HepG2 (cell line): ENCODE results near the gene EFNA2. TPM values are rescaled to one million over a fixed set of nuclear protein-coding genes. Genes with fewer than 3 reads are reported as not detected.

Source experiments
- BCL3 ChIP-seq: sonication (generic); formaldehyde crosslinking; IDR thresholded peaks from 2 replicates; pipeline ENCODE4 v1.5.1; 2020; ENCODE audit warnings: mild to moderate bottlenecking, missing genetic modification reagents, moderate library complexity
- FOXA3 ChIP-seq: IDR thresholded peaks from 2 replicates; pipeline ENCODE4 v1.6.1; 2016; ENCODE audit warnings: missing genetic modification reagents, missing compliant biosample characterization
- JDP2 ChIP-seq: sonication (generic); formaldehyde crosslinking; IDR thresholded peaks from 2 replicates; pipeline ENCODE4 v1.8.1; 2022; ENCODE audit warnings: missing genetic modification reagents, borderline replicate concordance
- KAT7 ChIP-seq: IDR thresholded peaks from 2 replicates; pipeline ENCODE4 v1.6.1; 2018; ENCODE audit warnings: borderline replicate concordance, missing compliant biosample characterization
- PHB2 ChIP-seq: fragments of 450-650 bp; IDR thresholded peaks from 2 replicates; pipeline ENCODE4 v1.6.1; 2018; ENCODE audit not compliant: partially characterized antibody
- RNF2 ChIP-seq: fragments of 450-650 bp; conservative IDR thresholded peaks from 2 replicates; pipeline ENCODE4 v1.6.1; 2016; ENCODE audit warnings: low read depth
- SOX13 ChIP-seq, 3 experiments: fragments of 450-650 bp in 1 of 3; sonication (generic) in 1 of 3; formaldehyde crosslinking in 1 of 3; IDR thresholded peaks in 2 of 3; conservative IDR thresholded peaks in 1 of 3; 2 replicates each; pipeline versions ENCODE4 v1.5.0 to v1.6.1; 2016 to 2020; ENCODE audit warnings: antibody characterized with exemption in 1 of 3, mild to moderate bottlenecking in 1 of 3, missing compliant biosample characterization in 1 of 3, missing genetic modification reagents in 1 of 3, moderate library complexity in 1 of 3
- SUZ12 ChIP-seq: fragments of 150-350 bp; IDR thresholded peaks from 2 replicates; pipeline ENCODE4 v1.6.1; 2014; ENCODE audit warnings: low read depth, low read length
- YY1 ChIP-seq: IDR thresholded peaks from 2 replicates; pipeline ENCODE4 v1.6.1; 2011; ENCODE audit warnings: low read length, low read depth, moderate library complexity, mild to moderate bottlenecking; ENCODE audit not compliant: insufficient read depth, insufficient replicate concordance
- ZNF12 ChIP-seq: sonication (generic); formaldehyde crosslinking; IDR thresholded peaks from 2 replicates; pipeline ENCODE4 v1.5.0; 2020; ENCODE audit warnings: missing genetic modification reagents
- ZNF138 ChIP-seq: sonication (generic); formaldehyde crosslinking; IDR thresholded peaks from 2 replicates; pipeline ENCODE4 v1.5.0; 2020; ENCODE audit warnings: mild to moderate bottlenecking, low read depth, missing genetic modification reagents
- ZNF580 ChIP-seq: IDR thresholded peaks from 2 replicates; pipeline ENCODE4 v1.6.1; 2016; ENCODE audit warnings: low read depth, borderline replicate concordance
- ZSCAN12 ChIP-seq: sonication (generic); formaldehyde crosslinking; IDR thresholded peaks from 2 replicates; pipeline ENCODE4 v1.9.0; 2021; ENCODE audit warnings: mild to moderate bottlenecking, missing genetic modification reagents
- polyA plus RNA-seq, 8 experiments: library from polyadenylated mRNA; depleted of rRNA in 3 of 8; stranded (reverse) in 7 of 8; unstranded in 1 of 8; fragments of >200 nt; fragmentation: Illumina TruSeq in 4 of 8; extraction: Trizol in 4 of 8; gene quantifications; 2 replicates each; pipeline versions ENCODE4 v1.2.1 to v1.2.3, GENCODE V29; 2011 to 2016; ENCODE audit warnings: low read depth in 4 of 8, missing spikeins in 1 of 8, mixed read lengths in 1 of 8; ENCODE audit not compliant: insufficient read depth in 1 of 8
- total RNA-seq, 5 experiments: library from RNA; depleted of rRNA; stranded (reverse); fragments of >200 nt; fragmentation: Illumina TruSeq; extraction: Trizol; gene quantifications; 2 replicates each; pipeline ENCODE4 v1.2.3, GENCODE V29; 2016; ENCODE audit warnings: low read depth in 1 of 5
- TF ChIP-seq, protein P1 (sequence below): sonication (generic); formaldehyde crosslinking; IDR thresholded peaks from 2 replicates; pipeline ENCODE4 v1.4.0; 2020; ENCODE audit warnings: missing genetic modification reagents
- TF ChIP-seq, protein P2 (sequence below): sonication (generic); formaldehyde crosslinking; IDR thresholded peaks from 2 replicates; pipeline ENCODE4 v1.4.0; 2020; ENCODE audit warnings: mild to moderate bottlenecking, missing genetic modification reagents
- TF ChIP-seq, protein P3 (sequence below): fragments of 450-650 bp; IDR thresholded peaks from 2 replicates; pipeline ENCODE4 v1.6.1; 2017
- TF ChIP-seq, protein P4 (sequence below): sonication (generic); formaldehyde crosslinking; IDR thresholded peaks from 2 replicates; pipeline ENCODE4 v1.9.0; 2021; ENCODE audit warnings: missing genetic modification reagents, borderline replicate concordance

Gene EFNA2
- total and polyA plus RNA-seq, 2 of the 13 experiments (the other 11 are each of a cell fraction or from before 2014, with no cell fraction given): 6.0 to 9.9 TPM

DNA sequence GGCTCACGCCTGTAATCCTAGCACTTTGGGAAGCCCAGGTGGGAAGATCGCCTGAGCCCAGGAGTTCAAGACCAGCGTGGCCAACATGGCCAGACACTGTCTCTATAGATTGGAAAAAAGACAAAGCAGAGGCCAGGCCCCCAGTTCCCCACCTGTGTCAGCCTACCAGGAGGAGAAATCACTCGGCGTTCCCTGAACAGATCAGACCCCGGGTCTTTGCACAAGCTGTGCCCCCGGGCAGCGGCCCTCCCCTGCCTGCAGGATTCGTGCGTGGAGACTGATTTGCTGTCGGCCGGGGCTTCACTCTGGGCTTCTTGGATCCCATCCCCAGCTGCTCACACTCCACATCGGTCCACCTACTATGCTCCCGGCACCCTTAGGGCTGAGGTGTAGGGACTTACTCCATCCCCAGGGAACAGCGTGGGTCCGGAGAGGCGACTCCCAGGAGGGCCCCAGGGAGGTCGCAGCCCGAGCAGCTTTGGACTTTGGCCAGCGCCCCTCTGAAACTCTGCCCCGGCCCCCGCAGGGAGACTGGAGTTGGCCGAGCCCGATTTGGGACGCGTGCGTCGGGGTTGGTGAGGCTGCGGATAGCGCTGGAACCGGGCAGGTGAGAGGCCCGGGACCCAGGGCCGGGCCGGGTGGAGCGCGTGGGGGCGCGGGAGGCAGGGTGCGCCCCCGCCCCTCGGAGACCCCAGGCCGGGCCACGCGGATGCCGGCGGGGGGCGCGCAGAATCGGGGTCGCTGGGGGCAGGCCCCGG is 515 bp upstream of the EFNA2 start (continued):
- TF ChIP-seq, protein P1, sequence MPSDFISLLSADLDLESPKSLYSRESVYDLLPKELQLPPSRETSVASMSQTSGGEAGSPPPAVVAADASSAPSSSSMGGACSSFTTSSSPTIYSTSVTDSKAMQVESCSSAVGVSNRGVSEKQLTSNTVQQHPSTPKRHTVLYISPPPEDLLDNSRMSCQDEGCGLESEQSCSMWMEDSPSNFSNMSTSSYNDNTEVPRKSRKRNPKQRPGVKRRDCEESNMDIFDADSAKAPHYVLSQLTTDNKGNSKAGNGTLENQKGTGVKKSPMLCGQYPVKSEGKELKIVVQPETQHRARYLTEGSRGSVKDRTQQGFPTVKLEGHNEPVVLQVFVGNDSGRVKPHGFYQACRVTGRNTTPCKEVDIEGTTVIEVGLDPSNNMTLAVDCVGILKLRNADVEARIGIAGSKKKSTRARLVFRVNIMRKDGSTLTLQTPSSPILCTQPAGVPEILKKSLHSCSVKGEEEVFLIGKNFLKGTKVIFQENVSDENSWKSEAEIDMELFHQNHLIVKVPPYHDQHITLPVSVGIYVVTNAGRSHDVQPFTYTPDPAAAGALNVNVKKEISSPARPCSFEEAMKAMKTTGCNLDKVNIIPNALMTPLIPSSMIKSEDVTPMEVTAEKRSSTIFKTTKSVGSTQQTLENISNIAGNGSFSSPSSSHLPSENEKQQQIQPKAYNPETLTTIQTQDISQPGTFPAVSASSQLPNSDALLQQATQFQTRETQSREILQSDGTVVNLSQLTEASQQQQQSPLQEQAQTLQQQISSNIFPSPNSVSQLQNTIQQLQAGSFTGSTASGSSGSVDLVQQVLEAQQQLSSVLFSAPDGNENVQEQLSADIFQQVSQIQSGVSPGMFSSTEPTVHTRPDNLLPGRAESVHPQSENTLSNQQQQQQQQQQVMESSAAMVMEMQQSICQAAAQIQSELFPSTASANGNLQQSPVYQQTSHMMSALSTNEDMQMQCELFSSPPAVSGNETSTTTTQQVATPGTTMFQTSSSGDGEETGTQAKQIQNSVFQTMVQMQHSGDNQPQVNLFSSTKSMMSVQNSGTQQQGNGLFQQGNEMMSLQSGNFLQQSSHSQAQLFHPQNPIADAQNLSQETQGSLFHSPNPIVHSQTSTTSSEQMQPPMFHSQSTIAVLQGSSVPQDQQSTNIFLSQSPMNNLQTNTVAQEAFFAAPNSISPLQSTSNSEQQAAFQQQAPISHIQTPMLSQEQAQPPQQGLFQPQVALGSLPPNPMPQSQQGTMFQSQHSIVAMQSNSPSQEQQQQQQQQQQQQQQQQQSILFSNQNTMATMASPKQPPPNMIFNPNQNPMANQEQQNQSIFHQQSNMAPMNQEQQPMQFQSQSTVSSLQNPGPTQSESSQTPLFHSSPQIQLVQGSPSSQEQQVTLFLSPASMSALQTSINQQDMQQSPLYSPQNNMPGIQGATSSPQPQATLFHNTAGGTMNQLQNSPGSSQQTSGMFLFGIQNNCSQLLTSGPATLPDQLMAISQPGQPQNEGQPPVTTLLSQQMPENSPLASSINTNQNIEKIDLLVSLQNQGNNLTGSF (CRISPR knock-in tag): no peak
- TF ChIP-seq BCL3 (CRISPR knock-in tag) (no peak; the same call in 1 of the 2 replicates), KAT7 (no peak), PHB2 (no peak), YY1 (no peak), FOXA3 (CRISPR knock-in tag) (no peak), SOX13 (IDR thresholded peaks at IDR 0.05) (no peak), SOX13 (CRISPR knock-in tag; conservative IDR thresholded peaks at IDR 0.05 in 1 of 2, IDR thresholded peaks at IDR 0.05 in 1 of 2) (no peak; a peak in 1 of 4 replicates), ZNF580 (CRISPR knock-in tag) (no peak), ZNF12 (CRISPR knock-in tag) (no peak), ZSCAN12 (CRISPR knock-in tag) (no peak), RNF2 (no peak), JDP2 (CRISPR knock-in tag) (no peak), ZNF138 (no peak), SUZ12 (no peak)
- TF ChIP-seq, protein P2, sequence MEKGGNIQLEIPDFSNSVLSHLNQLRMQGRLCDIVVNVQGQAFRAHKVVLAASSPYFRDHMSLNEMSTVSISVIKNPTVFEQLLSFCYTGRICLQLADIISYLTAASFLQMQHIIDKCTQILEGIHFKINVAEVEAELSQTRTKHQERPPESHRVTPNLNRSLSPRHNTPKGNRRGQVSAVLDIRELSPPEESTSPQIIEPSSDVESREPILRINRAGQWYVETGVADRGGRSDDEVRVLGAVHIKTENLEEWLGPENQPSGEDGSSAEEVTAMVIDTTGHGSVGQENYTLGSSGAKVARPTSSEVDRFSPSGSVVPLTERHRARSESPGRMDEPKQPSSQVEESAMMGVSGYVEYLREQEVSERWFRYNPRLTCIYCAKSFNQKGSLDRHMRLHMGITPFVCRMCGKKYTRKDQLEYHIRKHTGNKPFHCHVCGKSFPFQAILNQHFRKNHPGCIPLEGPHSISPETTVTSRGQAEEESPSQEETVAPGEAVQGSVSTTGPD (CRISPR knock-in tag): no peak
- TF ChIP-seq, protein P3, sequence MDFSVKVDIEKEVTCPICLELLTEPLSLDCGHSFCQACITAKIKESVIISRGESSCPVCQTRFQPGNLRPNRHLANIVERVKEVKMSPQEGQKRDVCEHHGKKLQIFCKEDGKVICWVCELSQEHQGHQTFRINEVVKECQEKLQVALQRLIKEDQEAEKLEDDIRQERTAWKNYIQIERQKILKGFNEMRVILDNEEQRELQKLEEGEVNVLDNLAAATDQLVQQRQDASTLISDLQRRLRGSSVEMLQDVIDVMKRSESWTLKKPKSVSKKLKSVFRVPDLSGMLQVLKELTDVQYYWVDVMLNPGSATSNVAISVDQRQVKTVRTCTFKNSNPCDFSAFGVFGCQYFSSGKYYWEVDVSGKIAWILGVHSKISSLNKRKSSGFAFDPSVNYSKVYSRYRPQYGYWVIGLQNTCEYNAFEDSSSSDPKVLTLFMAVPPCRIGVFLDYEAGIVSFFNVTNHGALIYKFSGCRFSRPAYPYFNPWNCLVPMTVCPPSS: no peak
- TF ChIP-seq, protein P4, sequence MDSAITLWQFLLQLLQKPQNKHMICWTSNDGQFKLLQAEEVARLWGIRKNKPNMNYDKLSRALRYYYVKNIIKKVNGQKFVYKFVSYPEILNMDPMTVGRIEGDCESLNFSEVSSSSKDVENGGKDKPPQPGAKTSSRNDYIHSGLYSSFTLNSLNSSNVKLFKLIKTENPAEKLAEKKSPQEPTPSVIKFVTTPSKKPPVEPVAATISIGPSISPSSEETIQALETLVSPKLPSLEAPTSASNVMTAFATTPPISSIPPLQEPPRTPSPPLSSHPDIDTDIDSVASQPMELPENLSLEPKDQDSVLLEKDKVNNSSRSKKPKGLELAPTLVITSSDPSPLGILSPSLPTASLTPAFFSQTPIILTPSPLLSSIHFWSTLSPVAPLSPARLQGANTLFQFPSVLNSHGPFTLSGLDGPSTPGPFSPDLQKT (CRISPR knock-in tag): no peak
